Mesothelial cell of epicardium (in vitro differentiated cells): ENCODE measurements around the gene OR2T1. TPM values are rescaled to one million over a fixed set of nuclear protein-coding genes. Genes with fewer than 3 reads are reported as not detected.
"Not testable (repeated sequence)": the region's sequence is repeated elsewhere in the genome, so short reads cannot be mapped to it uniquely, and the experiment has no call there.

Source experiments
- DNase-seq, 2 experiments: peaks; one replicate each; pipeline ENCODE4 v3.0.0; 2021; ENCODE audit warnings: low spot score in 2 of 2; ENCODE audit not compliant: unreplicated experiment in 2 of 2
- H3K27ac Mint-ChIP-seq: 2 replicates; pipeline ENCODE4 v1.8.0; 2021; ENCODE audit warnings: mixed read lengths
- H3K27me3 Mint-ChIP-seq: 2 replicates; pipeline ENCODE4 v1.8.0; 2021; ENCODE audit warnings: low read depth, mixed read lengths
- H3K36me3 Mint-ChIP-seq: 2 replicates; pipeline ENCODE4 v1.8.0; 2021; ENCODE audit warnings: mixed read lengths
- H3K4me1 Mint-ChIP-seq: 2 replicates; pipeline ENCODE4 v1.8.0; 2021; ENCODE audit warnings: mixed read lengths
- H3K4me3 Mint-ChIP-seq: 2 replicates; pipeline ENCODE4 v1.8.0; 2021; ENCODE audit warnings: mild to moderate bottlenecking, moderate library complexity, mixed read lengths
- H3K9me3 Mint-ChIP-seq: 2 replicates; pipeline ENCODE4 v1.8.0; 2021; ENCODE audit warnings: mixed read lengths
- total RNA-seq: library from RNA; stranded (reverse); gene quantifications from 3 replicates; pipeline ENCODE4 v1.2.1, GENCODE V29; 2021

OR2T1 gene
- total RNA-seq, 1 donor from 2014 or later: not detected

DNA sequence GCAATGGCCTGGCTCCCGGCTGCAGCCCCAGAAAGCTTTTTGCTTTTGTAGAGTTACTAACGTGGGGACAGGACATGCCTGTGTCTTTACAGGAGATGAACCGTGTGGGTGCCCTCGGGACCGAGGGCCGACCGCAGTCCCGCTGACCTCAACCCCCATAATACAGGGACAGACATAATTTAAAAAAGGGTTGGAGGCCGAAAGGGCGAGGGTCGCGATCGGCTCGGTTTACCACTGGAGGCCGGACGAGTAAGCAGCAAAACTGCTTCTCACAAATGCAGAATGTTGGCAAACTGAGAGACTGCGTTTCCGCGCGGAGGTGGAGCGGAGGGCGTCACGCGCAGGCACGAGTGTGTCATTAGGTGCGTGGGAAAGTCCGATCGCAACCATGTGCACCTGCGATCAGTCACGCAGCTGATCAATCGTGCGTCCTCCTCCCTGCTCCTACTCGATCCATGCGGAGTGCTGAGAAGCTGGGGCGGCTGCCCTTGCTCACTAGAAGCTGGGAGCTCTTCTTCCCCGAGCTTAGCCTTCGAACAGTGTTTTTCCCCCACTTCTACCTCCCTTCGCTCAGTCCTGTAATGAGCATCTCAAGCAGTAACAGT is 31.1 kb downstream of the OR2T1 start:
- DNase-seq, H3K4me3 Mint-ChIP-seq, H3K27me3 Mint-ChIP-seq, H3K27ac Mint-ChIP-seq, H3K4me1 Mint-ChIP-seq, H3K36me3 Mint-ChIP-seq: not testable (repeated sequence)
- peaks cover 45% of the 10 kb centered on the region for H3K9me3 Mint-ChIP-seq

- not testable (repeated sequence) for H3K27ac Mint-ChIP-seq, H3K4me1 Mint-ChIP-seq, H3K36me3 Mint-ChIP-seq, H3K27me3 Mint-ChIP-seq, DNase-seq, H3K4me3 Mint-ChIP-seq
- peaks cover 46% of the 10 kb centered on the region for H3K9me3 Mint-ChIP-seq
Measured at GRCh38 chr1:248434913-248435312, 32.1 kb downstream of the OR2T1 start.

DNA sequence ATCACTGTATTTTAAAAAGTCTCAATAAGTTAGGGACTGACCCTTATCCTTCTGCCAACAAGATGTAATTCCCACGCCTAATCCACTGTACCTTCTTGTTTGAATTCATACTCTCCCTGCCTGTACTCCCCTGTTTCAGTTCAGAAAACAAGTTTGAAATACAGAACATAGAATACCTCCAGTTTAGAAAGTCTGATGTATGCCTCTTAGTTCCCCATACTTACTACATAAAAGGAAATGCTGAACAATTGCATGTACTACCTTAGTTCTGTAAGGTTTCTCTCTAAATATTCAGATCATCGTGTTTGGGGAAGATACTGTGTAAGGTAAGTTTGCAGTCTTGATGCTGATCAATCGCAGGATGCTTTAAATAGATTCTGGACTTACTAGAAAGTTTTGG is 33.5 kb downstream of the OR2T1 start:
- not testable (repeated sequence) for H3K27me3 Mint-ChIP-seq, H3K36me3 Mint-ChIP-seq, DNase-seq, H3K4me3 Mint-ChIP-seq, H3K4me1 Mint-ChIP-seq, H3K27ac Mint-ChIP-seq
- H3K9me3 Mint-ChIP-seq: peaks cover 42% of the 10 kb centered on the region

GRCh38 chr1:248438668-248439067 is 35.8 kb downstream of the OR2T1 start:
- peaks cover 38% of the 10 kb centered on the region for H3K9me3 Mint-ChIP-seq
- DNase-seq, H3K27me3 Mint-ChIP-seq, H3K4me1 Mint-ChIP-seq, H3K4me3 Mint-ChIP-seq, H3K36me3 Mint-ChIP-seq, H3K27ac Mint-ChIP-seq: not testable (repeated sequence)

DNA sequence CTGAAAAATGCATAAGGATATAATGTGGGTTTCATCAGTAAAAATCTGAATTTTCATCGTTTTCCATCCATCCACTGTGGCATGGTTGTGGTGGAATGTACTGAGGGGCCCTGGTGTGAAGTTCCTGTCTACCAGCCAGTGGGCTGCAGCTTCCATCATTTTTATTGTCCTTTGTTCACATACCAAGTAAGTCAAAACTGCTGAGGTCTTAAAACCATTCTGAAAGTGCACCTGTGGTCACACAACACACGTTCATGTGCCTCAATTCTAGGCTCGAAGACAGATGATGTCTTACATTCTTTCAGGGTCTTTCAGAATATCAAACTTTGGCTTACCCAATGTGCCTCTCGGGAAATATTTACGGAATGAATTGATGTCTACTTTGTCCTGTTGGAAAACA is 36.4 kb downstream of the OR2T1 start:
- H3K27me3 Mint-ChIP-seq, H3K4me3 Mint-ChIP-seq, H3K36me3 Mint-ChIP-seq, H3K27ac Mint-ChIP-seq, H3K4me1 Mint-ChIP-seq, DNase-seq: not testable (repeated sequence)
- peaks cover 42% of the 10 kb centered on the region for H3K9me3 Mint-ChIP-seq

- not testable (repeated sequence) for H3K4me3 Mint-ChIP-seq, H3K27ac Mint-ChIP-seq, H3K4me1 Mint-ChIP-seq, H3K36me3 Mint-ChIP-seq, H3K27me3 Mint-ChIP-seq, DNase-seq
- H3K9me3 Mint-ChIP-seq: peaks cover 57% of the 10 kb centered on the region
Measured at GRCh38 chr1:248442500-248443277, 39.8 kb downstream of the OR2T1 start.

DNA sequence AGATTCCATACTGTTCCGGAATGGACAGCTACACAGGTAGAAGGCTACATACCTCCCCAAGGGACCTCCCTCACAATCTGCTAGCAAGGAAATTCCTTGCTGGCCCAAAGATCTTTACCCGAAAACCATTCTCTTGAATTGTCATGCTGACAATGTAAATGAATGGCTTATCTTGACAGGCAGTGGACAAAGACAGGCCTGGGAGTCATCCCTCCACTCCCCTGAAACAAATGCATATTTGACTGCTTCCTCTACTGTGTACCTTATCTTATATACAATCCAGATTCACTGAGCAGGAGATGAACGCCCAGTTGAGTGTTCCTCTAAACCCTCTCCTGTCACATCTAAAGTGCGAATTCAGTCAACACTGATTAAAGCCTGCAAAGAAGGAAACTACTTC is 41.8 kb downstream of the OR2T1 start:
- H3K27me3 Mint-ChIP-seq, DNase-seq, H3K36me3 Mint-ChIP-seq, H3K4me3 Mint-ChIP-seq, H3K27ac Mint-ChIP-seq, H3K4me1 Mint-ChIP-seq: not testable (repeated sequence)
- peaks cover 51% of the 10 kb centered on the region for H3K9me3 Mint-ChIP-seq

GRCh38 chr1:248445399-248445798 is 42.6 kb downstream of the OR2T1 start, which contains the start of gene OR2T2:
TSS of gene OR2T2 (plus strand) at chr1:248445637. CDS start at chr1:248452798, 7,161 bp downstream.
- not testable (repeated sequence) for H3K27me3 Mint-ChIP-seq, H3K27ac Mint-ChIP-seq, H3K36me3 Mint-ChIP-seq, H3K4me3 Mint-ChIP-seq, H3K4me1 Mint-ChIP-seq, DNase-seq
- H3K9me3 Mint-ChIP-seq: peaks cover 46% of the 10 kb centered on the region

GRCh38 chr1:248448409-248449074 is 45.7 kb downstream of the OR2T1 start:
- not testable (repeated sequence) for H3K36me3 Mint-ChIP-seq, H3K4me1 Mint-ChIP-seq, DNase-seq, H3K4me3 Mint-ChIP-seq, H3K27ac Mint-ChIP-seq, H3K27me3 Mint-ChIP-seq
- peaks cover 34% of the 10 kb centered on the region for H3K9me3 Mint-ChIP-seq

DNA sequence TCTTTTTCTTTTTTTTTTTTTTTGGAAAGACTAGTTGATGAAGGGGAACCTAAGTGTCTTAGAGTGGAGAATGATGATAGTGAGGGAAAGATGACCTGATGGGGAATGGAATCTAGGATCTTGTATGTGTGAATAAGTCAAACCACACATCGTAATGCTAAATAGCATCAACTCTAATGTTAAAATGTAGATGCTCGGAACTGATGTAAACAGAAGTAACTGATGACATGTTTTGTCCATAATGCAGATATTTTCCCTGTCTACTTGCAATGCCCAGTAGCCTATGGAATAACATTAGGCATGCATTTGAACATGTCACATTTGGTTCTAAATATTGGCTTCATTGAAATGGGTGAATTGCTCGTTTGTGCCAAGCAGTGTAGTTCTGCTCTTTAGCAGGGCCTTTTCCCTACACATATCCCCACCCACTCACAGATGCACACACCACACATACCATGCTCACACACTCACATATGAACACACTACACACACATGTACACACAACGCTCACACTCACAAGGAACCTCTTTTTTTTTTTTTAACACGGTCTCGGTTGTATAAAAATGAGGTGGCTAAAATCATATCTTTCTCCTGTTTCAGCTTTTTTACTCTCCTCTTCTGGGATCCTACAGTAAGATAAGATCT is 47.1 kb downstream of the OR2T1 start:
- H3K9me3 Mint-ChIP-seq: peaks cover 23% of the 10 kb centered on the region
- not testable (repeated sequence) for DNase-seq, H3K27me3 Mint-ChIP-seq, H3K4me1 Mint-ChIP-seq, H3K36me3 Mint-ChIP-seq, H3K27ac Mint-ChIP-seq, H3K4me3 Mint-ChIP-seq

DNA sequence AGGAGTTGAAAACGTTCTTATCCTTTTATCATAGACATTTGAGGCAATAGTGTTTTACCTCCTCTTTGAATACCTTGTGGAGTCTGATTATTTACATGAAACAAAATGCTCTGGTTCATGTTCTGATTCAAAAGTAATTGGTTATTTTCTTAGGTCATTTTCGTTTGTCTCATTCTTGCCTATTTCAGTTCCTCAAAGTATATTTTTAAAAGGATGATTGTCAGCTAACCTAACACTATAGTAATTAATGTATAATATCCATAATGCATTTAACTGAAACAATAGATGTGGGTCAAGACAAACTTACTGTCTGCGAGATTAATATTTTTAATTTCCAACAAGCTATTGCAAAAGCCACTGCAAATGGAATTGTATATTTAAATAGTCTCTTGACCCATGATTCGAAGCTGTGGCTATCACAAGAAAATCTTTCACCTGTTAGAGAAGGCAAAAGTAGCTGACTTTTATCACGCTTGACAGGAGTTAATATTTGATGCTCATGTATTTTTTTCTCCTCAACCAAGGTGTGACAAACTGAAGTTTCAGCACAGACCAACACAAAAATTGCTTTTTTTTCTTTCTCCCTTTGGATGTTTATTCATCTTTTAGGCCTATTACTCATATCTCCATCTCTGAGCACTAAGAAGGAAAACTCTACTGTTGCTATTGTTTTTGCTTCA is 47.8 kb downstream of the OR2T1 start:
- DNase-seq, H3K4me3 Mint-ChIP-seq, H3K27ac Mint-ChIP-seq, H3K36me3 Mint-ChIP-seq, H3K4me1 Mint-ChIP-seq, H3K27me3 Mint-ChIP-seq: not testable (repeated sequence)
- H3K9me3 Mint-ChIP-seq: peaks cover 20% of the 10 kb centered on the region

GRCh38 chr1:248453619-248454018 is 50.8 kb downstream of the OR2T1 start:
- H3K4me1 Mint-ChIP-seq, H3K36me3 Mint-ChIP-seq, H3K4me3 Mint-ChIP-seq, H3K27ac Mint-ChIP-seq, H3K27me3 Mint-ChIP-seq, DNase-seq: not testable (repeated sequence)
- peaks cover 15% of the 10 kb centered on the region for H3K9me3 Mint-ChIP-seq

DNA sequence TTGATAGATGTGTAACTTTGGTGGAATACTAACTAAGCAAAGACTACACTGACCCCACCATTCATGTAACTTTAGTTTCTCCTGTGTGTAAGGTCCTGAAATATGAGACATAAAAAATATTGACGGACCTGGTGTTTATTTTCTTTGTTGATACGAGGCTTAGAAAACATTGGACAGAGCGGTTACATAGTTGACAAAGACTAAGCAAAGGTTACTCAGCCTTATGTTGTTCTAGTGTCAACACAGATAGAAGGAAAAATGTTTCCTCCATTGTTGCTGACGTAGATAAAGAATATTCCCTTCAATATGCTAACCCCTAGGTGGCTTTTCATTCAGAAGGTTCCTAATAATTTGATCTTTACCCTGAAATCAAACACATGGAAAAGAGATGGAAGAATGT is 52.2 kb downstream of the OR2T1 start:
- not testable (repeated sequence) for H3K27me3 Mint-ChIP-seq, H3K27ac Mint-ChIP-seq, H3K4me1 Mint-ChIP-seq, DNase-seq, H3K36me3 Mint-ChIP-seq, H3K4me3 Mint-ChIP-seq
- peaks cover 29% of the 10 kb centered on the region for H3K9me3 Mint-ChIP-seq
